SH-SY5Y (cell line): ENCODE data around the gene CAV2.

Experiments
- GATA2 ChIP-seq: IDR thresholded peaks from 2 replicates; pipeline ENCODE4 v1.6.1; 2011; ENCODE audit warnings: mild to moderate bottlenecking, low read depth, low read length
- GATA3 ChIP-seq: IDR thresholded peaks from 2 replicates; pipeline ENCODE4 v1.6.1; 2011; ENCODE audit warnings: low read depth, mild to moderate bottlenecking, low read length, moderate library complexity

DNA sequence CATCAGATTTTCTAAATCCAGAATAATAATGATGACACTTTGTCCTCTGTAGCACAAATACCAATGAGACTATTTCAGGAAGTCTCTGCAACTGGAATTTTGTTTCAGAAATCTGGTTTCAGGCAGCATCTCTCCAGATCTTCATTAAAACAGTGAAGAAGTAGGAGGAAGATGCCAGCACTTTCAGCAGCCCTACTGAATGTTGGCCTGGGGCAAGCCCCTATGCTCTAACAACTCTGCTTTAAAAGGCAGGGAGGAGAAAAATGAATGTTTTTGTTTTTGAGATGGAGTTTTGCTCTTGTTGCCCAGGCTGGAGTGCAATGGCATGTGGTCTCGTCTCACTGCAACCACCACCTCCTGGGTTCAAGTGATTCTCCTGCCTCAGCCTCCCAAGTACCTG is 18.1 kb downstream of the CAV2 start:
- TF ChIP-seq GATA2 (no peak), GATA3 (no peak)
